ENCODE results near the gene RIMBP2.

DNA sequence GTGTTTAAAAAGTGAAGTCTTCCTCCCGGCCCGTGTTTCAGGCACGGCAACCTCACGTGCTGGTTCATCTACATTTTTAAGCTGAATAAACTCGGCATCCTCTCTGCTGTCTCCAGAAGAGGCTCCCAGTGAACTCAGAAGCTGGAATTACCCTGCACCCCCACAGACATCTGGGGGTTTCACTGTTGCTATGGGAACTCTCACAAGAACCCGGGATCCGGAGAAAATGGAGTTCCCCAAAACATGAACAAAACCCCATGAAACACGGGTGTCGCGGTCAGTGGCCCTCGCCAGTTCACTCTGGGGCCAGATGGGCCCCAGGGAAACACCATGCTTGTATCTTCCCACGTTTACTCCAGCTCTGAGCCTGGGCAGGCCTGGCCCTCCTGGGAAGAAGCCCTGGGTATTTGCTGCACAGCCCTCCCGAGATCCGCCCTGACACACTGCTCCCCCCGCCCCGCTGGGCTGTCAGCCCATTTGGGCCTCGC, 234.7 kb downstream of the RIMBP2 start:
- TF ChIP-seq, protein P1, sequence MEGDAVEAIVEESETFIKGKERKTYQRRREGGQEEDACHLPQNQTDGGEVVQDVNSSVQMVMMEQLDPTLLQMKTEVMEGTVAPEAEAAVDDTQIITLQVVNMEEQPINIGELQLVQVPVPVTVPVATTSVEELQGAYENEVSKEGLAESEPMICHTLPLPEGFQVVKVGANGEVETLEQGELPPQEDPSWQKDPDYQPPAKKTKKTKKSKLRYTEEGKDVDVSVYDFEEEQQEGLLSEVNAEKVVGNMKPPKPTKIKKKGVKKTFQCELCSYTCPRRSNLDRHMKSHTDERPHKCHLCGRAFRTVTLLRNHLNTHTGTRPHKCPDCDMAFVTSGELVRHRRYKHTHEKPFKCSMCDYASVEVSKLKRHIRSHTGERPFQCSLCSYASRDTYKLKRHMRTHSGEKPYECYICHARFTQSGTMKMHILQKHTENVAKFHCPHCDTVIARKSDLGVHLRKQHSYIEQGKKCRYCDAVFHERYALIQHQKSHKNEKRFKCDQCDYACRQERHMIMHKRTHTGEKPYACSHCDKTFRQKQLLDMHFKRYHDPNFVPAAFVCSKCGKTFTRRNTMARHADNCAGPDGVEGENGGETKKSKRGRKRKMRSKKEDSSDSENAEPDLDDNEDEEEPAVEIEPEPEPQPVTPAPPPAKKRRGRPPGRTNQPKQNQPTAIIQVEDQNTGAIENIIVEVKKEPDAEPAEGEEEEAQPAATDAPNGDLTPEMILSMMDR (IDR thresholded peaks at IDR 0.05; ENCODE audit: borderline replicate concordance, extremely low read depth, low read length, poor library complexity, severe bottlenecking) = no peak
- TF ChIP-seq EZH2 (IDR thresholded peaks at IDR 0.05; ENCODE audit: borderline replicate concordance, low read depth, low read length, severe bottlenecking) = no peak
